HEK293 (cell line): ENCODE results near the gene RSRP1.

Experiments used
- MEIS1 ChIP-seq: sonication (generic); formaldehyde crosslinking; IDR thresholded peaks from 2 replicates; pipeline ENCODE4 v1.8.1; 2022; ENCODE audit warnings: missing genetic modification reagents, mild to moderate bottlenecking, borderline replicate concordance
- ZBTB1 ChIP-seq: fragments of 450-650 bp; formaldehyde crosslinking; IDR thresholded peaks from 2 replicates; pipeline ENCODE4 v1.5.1; 2016; ENCODE audit warnings: missing biosample characterization, missing genetic modification characterization
- ZBTB7A ChIP-seq: fragments of 450-650 bp; formaldehyde crosslinking; IDR thresholded peaks from 2 replicates; pipeline ENCODE4 v1.5.1; 2016; ENCODE audit warnings: low read depth, missing biosample characterization, missing genetic modification characterization
- ZFP41 ChIP-seq: fragments of 450-650 bp; formaldehyde crosslinking; IDR thresholded peaks from 2 replicates; pipeline ENCODE4 v1.5.1; 2016; ENCODE audit warnings: missing biosample characterization, missing genetic modification characterization, borderline replicate concordance
- ZNF121 ChIP-seq: fragments of 450-650 bp; formaldehyde crosslinking; IDR thresholded peaks from 2 replicates; pipeline ENCODE4 v1.5.1; 2016; ENCODE audit warnings: missing biosample characterization, missing genetic modification characterization
- ZNF23 ChIP-seq: fragments of 450-650 bp; formaldehyde crosslinking; IDR thresholded peaks from 2 replicates; pipeline ENCODE4 v1.5.1; 2016; ENCODE audit warnings: missing biosample characterization, missing genetic modification characterization, borderline replicate concordance
- ZNF24 ChIP-seq: fragments of 450-650 bp; formaldehyde crosslinking; IDR thresholded peaks from 2 replicates; pipeline ENCODE4 v1.5.1; 2016; ENCODE audit warnings: missing biosample characterization, missing genetic modification characterization
- ZNF274 ChIP-seq, 2 experiments: fragments of 200-500 bp in 1 of 2; fragments of 450-650 bp in 1 of 2; sonication (Bioruptor generic) in 1 of 2; formaldehyde crosslinking in 1 of 2; IDR thresholded peaks; 2 replicates each; pipeline versions ENCODE4 v1.5.1 to v1.6.1; 2014 to 2016; ENCODE audit warnings: borderline replicate concordance in 1 of 2, inconsistent platforms in 1 of 2, low read length in 1 of 2, missing biosample characterization in 1 of 2, missing genetic modification characterization in 1 of 2
- ZNF423 ChIP-seq: fragments of 450-650 bp; formaldehyde crosslinking; IDR thresholded peaks from 2 replicates; pipeline ENCODE4 v1.5.1; 2016; ENCODE audit warnings: missing biosample characterization, missing genetic modification characterization
- TF ChIP-seq, protein P1 (sequence below): fragments of 450-650 bp; formaldehyde crosslinking; IDR thresholded peaks from 2 replicates; pipeline ENCODE4 v1.5.1; 2016; ENCODE audit warnings: missing biosample characterization, missing genetic modification characterization
- TF ChIP-seq, protein P2 (sequence below): fragments of 450-650 bp; formaldehyde crosslinking; IDR thresholded peaks from 2 replicates; pipeline ENCODE4 v1.5.1; 2016; ENCODE audit warnings: missing biosample characterization, missing genetic modification characterization

GRCh38 chr1:25204797-25205480 is 42.3 kb downstream of the RSRP1 start:
- TF ChIP-seq MEIS1 = no peak
- no peak for TF ChIP-seq ZBTB7A (tag by site-specific recombination)
- no peak for TF ChIP-seq ZNF24 (tag by site-specific recombination)
- TF ChIP-seq, protein P1, sequence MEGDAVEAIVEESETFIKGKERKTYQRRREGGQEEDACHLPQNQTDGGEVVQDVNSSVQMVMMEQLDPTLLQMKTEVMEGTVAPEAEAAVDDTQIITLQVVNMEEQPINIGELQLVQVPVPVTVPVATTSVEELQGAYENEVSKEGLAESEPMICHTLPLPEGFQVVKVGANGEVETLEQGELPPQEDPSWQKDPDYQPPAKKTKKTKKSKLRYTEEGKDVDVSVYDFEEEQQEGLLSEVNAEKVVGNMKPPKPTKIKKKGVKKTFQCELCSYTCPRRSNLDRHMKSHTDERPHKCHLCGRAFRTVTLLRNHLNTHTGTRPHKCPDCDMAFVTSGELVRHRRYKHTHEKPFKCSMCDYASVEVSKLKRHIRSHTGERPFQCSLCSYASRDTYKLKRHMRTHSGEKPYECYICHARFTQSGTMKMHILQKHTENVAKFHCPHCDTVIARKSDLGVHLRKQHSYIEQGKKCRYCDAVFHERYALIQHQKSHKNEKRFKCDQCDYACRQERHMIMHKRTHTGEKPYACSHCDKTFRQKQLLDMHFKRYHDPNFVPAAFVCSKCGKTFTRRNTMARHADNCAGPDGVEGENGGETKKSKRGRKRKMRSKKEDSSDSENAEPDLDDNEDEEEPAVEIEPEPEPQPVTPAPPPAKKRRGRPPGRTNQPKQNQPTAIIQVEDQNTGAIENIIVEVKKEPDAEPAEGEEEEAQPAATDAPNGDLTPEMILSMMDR (tag by site-specific recombination) = no peak
- no peak for TF ChIP-seq ZNF121
- TF ChIP-seq ZNF23 (tag by site-specific recombination) = no peak
- TF ChIP-seq ZBTB1 (tag by site-specific recombination) = no peak
- no peak for TF ChIP-seq ZNF423 (tag by site-specific recombination)
- TF ChIP-seq ZNF274 (IDR thresholded peaks at IDR 0.05; ENCODE audit: low read length) = no peak
- no peak for TF ChIP-seq ZNF274 (tag by site-specific recombination; IDR thresholded peaks at IDR 0.05; ENCODE audit: borderline replicate concordance)
- TF ChIP-seq ZFP41 (tag by site-specific recombination) = no peak
- TF ChIP-seq, protein P2, sequence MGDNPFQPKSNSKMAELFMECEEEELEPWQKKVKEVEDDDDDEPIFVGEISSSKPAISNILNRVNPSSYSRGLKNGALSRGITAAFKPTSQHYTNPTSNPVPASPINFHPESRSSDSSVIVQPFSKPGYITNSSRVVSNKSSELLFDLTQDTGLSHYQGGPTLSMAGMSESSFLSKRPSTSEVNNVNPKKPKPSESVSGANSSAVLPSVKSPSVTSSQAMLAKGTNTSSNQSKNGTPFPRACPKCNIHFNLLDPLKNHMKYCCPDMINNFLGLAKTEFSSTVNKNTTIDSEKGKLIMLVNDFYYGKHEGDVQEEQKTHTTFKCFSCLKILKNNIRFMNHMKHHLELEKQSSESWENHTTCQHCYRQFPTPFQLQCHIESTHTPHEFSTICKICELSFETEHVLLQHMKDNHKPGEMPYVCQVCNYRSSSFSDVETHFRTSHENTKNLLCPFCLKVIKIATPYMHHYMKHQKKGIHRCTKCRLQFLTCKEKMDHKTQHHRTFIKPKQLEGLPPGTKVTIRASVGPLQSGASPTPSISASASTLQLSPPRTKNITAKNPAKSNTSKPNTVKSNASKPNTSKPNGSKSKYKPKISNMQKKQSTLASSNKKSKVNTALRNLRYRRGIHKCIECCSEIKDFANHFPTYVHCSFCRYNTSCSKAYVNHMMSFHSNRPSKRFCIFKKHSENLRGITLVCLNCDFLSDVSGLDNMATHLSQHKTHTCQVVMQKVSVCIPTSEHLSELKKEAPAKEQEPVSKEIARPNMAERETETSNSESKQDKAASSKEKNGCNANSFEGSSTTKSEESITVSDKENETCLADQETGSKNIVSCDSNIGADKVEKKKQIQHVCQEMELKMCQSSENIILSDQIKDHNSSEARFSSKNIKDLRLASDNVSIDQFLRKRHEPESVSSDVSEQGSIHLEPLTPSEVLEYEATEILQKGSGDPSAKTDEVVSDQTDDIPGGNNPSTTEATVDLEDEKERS = no peak
